Right forelimb (tissue), 1 donor: Measurements from ENCODE around the gene LZTR1.

ENCODE experiments used
- DNase-seq: peaks from one replicate; pipeline ENCODE4 v3.0.0-alpha.2; 2018

LZTR1 gene

DNA sequence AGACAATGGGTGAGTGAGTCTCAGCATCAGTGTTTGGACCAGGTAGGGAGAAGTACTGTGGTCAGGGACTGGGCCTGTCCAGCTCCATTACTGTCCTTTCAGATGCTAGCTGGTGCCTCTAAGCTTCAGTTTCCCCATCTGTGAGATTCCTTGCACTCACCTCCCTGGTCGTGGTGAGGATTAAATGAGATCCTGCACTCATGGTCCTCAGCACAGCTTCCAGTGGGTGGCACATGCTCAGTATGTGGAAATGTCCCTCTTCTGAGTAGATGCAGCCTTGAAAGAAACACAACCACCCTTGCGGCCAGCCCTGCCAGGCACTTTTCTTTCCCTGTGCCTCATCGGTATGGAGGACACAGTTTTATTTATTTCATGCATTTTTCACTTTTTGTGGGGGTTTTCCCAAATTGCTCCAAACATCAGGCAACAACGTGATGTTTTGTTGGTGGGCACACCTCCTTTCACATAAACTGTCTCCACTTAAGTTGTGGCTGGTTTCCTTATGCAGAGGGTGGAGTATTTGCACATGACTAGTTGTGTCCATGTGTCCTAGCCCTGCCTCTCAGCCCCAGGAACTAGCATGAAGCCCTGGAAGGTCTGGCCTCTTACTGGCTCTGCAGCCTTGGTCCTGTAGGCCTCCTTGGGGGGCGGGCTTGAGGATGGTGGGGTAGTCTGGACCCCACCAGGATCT lies 1.1 kb downstream of the LZTR1 start:
- no peak for DNase-seq

DNA sequence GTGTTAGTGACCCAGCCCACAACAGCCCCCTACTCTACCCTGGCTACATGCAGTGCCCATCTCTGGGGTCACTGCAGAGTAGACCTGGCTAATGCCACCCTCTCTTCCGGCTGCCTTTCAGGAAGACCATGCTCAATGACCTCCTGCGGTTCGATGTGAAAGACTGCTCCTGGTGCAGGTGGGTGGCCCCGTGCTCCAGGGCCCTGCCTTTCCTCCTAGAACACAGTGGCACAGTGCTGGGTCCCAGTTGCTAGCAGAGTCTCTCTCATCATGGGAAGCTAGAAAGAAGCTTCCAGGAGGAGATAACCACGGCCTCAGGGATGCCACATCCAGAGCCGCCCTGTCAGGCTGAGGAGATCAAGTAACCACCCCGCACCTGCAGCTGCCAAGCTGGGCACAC lies 3.6 kb downstream of the LZTR1 start:
- no peak for DNase-seq

DNA sequence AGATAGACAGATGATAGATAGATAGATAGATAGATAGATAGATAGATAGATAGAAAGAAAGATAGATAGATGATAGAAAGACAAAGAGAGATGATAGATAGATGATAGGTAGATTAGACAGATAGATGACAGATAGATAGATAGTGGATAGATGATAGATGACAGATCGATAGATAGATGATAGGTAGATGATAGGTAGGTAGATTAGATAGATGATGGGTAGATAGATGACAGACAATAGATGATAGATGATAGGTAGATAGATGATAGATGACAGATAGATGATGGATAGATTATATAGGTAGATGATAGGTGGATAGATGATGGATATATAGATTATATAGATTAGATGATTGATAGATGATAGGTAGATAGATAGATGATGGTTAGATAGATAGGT lies 4.3 kb downstream of the LZTR1 start:
- DNase-seq = no peak

DNA sequence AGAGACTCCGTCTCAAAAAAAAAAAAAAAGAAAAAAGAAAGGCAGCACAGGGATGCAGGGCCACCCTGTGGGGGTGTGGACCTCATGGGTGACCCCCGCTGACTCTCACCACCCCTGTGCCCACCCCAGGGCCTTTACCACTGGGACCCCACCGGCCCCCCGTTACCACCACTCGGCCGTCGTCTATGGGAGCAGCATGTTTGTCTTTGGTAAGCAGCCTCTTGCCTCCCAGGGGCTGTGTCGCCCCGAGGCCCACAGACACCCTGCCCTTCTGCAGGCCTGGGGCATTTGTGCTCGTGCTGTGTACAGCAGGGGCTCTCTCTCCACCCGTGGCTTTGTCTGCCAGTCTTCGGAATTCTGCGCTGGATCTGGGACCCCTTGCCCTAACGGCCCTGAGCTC lies 5.3 kb downstream of the LZTR1 start:
- no peak for DNase-seq

DNA sequence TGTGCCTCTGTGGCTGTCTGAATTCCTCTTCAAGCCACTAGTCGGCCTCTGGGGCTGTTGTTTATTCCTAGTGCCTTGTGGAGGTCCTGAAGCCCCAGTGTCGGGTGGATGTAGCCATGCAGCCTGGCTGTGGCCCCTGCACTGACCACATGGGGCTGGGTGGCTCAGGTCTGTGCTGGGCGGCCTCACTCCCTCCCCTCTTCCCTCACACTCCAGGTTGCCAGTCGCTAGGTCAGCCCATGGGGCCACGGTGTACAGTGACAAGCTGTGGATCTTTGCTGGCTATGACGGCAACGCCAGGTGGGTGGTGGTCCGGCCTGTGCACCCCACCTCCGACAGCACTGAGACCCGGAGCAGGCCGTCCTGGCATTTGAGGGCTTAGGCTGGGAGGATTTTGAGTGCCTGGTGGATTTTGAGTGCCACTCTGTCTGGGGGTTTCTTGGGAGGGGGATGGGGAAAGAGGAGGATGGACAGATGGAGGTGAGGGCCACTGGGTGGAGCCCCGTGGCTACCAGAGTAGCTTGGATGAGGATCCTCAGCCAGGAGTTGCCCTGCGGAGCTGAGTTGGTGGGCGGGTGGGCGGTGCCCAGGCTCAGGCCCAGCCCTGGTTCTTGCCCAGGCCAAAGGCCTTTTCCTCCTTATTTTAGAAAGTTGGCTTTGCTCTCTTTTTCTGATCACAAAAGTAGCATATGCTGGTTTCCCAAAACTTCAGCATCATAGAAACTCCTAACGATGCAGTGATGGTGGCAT lies 6.7 kb downstream of the LZTR1 start:
- no peak for DNase-seq

DNA sequence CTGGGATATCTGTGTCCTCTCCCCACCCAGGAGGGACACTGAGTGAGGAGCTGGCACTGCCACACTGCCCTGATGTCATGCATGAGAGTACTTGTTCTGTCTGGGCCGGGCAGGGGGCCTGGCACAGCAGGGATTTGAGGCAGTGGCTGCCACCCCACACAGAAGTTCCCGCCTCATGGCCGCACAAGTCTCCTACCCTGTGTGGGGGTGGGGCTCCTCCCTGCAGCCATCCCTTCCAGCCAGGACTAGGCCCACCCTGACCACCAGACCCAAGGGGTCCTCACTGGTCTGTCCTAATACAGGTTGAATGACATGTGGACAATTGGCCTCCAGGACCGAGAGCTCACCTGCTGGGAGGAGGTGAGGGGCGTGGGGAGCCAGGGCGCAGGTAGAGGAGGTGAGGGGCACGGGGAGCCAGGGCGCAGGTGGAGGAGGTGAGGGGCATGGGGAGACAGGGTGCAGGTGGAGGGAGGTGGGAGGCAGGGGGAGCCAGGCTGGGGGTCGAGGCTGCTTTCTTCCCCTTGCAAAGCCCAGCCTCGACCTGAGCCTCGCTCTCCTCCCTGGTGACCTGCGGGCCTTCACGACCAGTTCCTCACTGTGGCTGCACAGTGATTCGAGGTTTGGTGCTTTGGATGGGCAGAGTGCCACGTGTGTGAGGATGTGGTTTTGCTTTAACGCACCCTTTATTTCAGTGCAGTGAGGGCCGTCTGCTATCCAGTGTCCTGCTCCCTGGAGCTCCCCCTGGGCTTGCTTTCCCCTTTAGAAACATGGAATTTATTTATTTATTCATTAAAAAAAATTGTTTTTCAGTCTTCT lies 7.4 kb downstream of the LZTR1 start:
- no peak for DNase-seq

DNA sequence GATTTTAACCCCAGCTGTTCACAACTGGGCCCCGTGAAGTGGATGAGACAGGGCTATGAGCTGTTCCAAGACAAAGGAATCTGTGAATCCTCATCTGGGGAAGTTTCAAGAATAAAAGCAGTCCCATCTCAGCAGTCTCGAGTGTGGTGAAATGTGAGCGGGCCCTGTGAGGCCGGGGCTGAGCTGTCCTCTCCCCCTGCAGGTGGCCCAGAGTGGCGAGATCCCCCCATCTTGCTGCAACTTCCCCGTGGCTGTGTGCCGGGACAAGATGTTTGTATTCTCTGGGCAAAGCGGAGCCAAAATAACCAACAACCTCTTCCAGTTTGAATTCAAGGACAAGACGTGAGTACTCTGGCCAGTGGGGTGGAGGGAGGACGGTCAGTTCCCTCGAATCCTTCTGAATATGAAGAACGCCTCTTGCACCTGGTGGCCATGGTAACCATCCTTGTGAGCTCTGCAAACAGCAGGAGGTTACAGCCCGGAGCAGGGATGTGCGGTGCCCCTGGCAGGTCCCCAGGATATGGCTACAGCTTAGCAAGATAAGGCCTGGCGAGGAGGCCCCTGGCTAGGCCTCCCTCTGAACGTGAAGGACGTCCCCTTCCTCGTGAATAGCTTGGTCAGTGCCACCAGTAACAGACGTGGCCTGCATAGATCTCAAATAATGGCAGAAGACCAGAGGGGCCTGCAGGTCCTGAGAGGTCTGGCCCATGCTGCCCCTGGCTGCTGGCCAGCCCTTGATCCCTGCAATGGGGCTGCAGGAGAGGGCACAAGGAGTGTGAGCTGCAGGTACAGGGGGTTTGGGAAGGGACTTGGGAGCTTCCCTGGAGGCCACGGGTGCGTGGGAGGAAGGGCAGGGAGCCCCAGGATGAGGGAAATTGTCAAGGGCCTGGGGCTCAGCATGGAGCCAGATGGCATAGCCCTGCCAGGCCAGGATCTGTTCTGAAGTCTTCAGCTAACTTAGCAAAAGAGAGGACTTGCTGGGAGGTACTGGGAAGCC lies 8.4 kb downstream of the LZTR1 start:
- no peak for DNase-seq

DNA sequence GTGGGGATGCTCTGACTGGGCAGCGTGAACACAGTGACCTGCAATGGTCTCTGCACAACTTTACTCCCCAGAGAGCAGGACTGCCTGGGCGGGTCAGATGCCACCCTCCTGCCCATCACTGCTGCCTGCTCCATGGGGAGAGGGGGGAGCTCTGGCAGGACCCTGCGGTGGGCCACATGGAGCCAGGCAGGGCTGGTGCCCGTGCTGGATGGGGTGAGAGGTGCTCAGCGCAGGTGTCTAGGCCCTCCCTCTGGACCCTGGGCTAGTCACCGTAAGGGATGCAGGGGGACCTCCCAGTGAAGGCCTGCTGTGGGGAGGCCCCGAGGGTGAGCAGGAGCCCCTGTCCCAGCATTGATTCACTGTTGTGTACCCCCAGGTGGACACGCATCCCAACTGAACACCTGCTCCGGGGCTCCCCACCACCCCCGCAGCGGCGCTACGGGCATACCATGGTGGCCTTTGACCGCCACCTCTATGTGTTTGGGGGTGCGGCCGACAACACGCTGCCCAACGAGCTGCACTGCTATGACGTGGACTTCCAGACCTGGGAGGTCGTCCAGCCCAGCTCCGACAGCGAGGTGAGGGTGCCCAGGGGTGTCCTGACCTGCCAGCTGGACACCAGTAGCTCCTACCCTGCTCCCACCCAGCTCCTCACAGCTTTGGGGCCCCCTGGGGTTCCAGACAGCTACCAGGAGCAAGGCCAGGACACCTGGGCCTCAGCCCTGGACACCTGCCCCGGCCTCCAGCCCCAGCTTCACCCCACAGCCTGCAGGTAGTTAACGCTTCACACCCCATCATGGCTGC lies 9.4 kb downstream of the LZTR1 start:
- DNase-seq = no peak

DNA sequence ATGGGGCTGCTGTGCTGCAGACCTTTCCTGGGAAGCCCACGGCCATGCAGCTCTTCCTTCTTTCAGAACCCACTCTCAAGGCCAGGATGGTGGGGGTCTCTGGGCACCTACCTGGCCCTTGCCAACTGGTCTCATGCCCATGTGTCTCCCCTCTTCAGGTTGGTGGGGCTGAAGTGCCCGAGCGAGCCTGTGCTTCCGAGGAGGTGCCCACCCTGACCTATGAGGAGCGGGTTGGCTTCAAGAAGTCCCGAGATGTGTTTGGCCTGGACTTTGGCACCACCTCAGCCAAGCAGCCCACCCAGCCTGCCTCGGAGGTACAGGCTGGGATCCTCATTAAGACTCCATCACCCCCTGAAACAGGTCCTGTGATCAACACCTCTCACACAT lies 10.0 kb downstream of the LZTR1 start:
- no peak for DNase-seq

DNA sequence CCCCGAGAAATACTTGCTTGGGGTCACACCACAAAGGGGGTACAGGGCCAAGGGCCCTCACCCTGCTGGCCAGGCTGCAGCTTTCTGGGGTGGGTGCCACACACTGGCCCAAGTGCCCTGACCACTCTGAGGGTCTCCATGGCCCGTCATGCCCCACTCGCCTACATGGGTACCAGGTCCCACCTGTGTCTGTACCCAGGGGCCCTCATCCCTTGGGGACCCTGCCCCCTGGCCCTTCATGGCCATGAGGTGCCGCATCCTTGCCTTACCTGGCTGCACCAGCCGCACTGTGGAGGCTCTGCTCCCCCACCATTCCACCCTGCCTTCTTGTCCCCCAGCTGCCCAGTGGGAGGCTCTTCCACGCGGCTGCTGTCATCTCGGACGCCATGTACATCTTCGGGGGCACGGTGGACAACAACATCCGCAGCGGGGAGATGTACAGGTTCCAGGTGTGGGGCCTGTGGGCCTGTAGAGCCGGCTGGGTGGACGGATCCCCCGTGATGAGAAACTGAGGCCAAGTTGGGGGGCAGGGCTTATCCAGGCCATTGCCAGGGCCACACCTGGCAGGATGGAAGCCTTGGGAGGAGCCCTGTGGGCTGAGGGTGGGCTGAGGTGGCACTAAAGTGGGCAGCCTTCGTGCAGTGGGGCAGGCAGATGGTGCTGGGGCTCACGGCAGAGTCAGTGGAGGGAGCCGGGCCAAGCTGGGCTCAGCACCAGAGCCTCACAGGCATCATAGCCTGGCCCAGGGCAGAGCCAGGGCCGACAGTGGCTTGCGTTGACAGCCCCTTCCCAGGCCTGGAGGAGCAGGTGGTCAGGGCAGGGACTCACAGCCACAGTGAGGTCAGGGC lies 10.6 kb downstream of the LZTR1 start:
- DNase-seq = no peak

DNA sequence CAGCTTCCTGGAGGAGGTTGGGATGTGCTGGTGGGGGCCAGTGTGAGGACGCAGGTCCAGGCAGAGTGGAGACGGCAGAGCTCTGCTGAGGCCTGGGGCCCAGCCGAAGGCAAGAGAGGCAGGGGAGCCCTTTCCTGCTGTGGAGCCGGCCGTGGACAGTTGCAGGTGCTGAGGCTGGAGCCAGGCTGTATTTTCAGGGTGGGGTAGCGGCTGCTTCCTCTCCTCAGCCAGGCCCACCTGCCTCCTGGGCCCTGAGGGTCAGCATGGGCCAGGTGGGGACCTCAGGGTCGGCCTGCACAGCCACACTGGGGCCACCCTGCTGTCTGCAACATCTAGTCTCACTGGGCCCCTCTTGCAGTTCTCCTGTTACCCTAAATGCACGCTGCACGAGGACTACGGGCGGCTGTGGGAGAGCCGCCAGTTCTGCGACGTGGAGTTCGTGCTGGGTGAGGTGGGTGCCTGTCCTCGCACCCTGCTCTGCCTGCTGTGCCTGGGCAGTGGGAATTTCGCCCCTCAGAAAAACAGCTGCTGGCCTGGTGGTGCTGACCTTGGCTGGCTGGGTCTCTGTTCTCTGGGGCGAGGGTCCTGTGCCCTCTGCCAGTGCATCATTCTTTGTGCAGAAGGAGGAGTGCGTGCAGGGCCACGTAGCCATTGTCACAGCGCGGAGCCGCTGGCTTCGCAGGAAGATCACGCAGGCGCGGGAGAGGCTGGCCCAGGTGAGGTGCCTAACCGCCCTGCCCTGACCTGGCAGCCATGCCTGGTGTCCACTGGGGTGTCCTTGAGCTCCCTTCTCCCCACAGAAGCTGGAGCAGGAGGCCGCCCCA lies 11.4 kb downstream of the LZTR1 start:
- no peak for DNase-seq

DNA sequence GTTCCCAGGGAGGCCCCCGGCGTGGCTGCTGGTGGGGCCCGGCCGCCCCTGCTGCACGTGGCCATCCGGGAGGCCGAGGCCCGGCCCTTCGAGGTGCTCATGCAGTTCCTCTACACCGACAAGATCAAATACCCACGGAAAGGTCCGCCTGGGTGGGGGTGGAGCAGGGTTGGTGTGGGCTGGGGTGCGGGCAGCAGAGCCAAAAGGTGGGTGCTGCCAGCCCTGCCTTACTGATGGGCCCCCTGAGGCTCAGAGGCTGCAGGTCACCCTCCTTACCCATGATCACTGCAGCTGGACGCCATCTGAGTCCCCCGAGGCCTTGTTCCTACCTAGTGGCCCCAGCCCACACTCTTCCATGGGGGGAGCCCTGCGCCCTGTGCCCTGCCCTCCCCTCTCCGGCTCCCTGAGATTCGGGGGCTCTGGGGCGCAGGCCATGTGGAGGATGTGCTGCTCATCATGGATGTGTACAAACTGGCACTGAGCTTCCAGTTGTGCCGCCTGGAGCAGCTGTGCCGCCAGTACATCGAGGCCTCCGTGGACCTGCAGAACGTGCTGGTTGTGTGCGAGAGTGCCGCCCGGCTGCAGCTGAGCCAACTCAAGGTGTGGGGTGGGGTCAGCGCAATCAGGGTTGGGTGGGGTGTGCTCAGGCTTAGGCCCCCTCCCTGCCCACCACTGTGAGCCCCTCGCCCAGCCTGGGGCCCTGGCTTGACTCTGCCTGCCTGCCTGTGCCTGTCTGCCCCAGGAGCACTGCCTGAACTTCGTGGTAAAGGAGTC lies 12.2 kb downstream of the LZTR1 start:
- DNase-seq = no peak

DNA sequence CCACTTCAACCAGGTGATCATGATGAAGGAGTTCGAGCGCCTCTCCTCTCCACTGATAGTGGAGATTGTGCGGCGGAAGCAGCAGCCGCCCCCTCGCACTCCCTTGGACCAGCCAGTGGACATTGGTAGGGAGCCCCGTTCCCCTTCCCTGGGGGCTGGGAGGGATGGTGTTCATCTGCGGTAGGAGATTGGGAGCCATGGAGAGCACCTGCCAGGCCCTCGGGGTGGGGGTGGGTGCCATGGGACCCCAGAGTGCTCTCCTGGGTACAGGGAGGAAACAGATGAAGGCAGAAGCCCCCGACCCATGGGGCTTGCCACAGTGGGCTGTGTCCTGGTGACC lies 12.8 kb downstream of the LZTR1 start:
- no peak for DNase-seq

DNA sequence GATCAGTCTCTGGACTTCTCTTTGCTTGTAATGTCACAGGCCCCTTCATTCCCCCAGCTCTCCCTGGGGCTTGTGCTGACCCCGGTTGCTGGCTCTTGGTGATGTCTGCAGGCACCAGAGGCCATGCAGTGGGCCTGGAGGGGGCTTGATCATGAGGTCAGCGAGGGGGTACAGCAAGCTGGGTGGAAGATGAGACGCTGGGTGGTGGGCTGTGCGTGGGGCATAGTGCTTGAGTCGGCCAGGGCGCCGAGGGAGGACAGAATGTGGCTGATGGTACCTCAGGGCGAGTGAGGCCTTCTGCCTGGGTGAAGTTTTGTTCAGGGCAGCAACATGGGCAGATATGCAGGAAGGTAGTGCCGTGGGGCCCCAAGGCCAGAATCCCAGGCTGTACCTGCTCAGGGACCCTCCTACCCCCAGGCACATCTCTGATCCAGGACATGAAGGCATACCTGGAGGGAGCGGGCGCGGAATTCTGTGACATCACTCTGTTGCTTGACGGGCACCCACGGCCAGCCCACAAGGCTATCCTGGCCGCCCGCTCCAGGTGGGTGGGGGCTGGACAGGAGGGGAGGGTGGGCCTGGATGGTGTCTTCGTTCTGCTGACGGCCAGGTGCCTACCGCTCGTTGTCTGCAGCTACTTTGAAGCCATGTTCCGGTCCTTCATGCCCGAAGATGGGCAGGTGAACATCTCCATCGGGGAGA lies 13.4 kb downstream of the LZTR1 start:
- no peak for DNase-seq

DNA sequence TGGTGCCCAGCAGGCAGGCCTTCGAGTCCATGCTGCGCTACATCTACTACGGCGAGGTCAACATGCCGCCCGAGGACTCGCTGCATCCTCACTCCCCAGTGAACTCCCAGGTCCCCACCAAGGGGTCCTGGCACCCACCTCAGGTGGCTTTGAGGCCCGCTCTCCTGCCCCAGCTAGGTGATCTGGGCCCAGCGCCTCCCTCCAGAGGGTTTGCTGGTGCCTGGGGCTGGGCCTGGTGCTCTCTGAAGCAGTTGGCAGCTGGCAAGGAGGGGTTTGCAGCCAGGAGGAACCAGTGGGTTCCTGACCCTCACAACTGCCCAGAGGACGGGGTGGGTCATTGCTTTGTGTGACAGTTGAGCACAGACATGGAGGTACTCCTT lies 13.9 kb downstream of the LZTR1 start:
- no peak for DNase-seq

DNA sequence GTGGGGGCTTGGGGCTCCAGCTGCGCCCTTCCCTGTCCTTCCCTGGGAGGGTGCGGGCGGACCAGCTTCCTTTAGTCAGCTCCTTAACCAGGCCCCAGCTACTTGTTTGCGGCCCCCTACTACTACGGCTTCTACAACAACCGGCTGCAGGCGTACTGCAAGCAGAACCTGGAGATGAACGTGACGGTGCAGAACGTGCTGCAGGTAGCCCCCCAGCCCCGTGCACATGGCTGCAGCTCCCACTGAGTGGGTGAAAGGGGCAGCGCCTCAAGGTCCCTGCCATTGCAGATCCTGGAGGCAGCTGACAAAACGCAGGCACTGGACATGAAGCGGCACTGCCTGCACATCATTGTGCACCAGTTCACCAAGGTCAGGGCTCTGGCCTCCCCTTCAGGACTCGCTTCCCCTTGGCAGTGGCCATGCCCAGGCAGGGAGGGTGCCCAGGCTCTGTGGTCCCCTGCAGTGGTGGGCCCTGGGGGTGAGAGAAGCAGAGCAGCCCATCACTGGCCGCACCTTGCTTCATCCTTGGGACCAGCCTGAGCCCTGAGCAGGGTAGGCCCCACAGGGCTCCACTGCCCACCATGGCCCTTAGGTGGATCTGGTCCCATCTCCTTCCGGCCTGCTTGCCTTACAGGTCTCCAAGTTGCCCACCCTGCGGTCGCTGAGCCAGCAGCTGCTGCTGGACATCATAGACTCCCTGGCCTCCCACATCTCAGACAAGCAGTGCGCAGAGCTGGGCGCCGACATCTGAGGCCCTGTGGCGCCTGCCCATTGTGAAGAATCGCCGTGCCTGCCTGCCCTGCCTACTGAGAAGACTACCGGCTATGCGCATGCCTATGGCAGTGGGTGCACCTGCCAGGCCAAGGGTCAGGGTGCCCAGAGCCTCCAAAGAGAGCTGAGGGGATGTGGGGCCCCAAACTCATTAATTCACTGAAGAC lies 14.8 kb downstream of the LZTR1 start:
- no peak for DNase-seq

DNA sequence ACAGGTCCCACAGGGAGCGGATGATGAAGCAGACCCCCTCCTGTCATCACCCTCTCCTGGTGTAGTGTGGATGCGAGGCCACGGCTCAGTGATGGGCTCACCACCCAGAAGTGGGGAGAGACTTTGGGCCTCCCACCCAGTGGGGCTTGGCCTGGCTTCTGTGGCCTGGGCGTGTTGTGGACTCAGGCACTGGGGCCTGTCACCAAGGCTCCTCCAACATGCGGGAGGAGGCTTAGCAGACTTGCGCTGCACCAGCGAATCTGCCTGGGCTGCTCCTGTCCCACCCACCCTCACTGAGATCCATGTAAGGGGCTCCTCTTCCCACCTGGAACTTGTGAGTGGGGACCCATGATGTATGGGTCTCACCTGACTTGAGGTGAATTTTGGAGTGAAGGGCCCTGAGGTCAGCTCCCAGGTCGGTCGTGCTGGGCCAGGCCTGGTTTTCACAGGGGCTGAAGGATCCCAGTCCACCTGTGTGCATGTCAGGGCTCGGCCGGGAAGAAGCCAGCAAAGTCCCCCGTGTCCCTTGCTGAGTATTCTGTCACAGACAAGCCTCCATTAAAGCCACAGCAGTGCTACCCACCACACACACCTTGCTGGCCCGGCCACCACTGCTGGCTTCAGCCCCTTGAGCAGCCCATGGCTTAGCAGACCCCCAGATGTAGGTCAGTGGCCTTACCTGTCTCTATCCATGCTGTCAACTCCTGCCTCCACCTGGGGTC lies 15.6 kb downstream of the LZTR1 start:
- DNase-seq = no peak
